ENCODE measurements around the gene GPR156.

GRCh38 chr3:120173056-120173675 lies 111.9 kb downstream of the GPR156 start:
- TF ChIP-seq CTCF (conservative IDR thresholded peaks at IDR 0.05 in 1 of 2, IDR thresholded peaks at IDR 0.05 in 1 of 2; ENCODE audit: extremely low read depth in 1 of 2, insufficient read depth in 1 of 2, low read depth in 1 of 2, low read length in 2 of 2) (no peak), EZH2 (IDR thresholded peaks at IDR 0.05; ENCODE audit: borderline replicate concordance, low read length) (no peak)

All from mammary epithelial cell (primary cell).